ENCODE measurements around the gene ARSG.
"Not testable (repeated sequence)": the region's sequence is repeated elsewhere in the genome, so short reads cannot be mapped to it uniquely, and the experiment has no call there.

The ARSG gene

DNA sequence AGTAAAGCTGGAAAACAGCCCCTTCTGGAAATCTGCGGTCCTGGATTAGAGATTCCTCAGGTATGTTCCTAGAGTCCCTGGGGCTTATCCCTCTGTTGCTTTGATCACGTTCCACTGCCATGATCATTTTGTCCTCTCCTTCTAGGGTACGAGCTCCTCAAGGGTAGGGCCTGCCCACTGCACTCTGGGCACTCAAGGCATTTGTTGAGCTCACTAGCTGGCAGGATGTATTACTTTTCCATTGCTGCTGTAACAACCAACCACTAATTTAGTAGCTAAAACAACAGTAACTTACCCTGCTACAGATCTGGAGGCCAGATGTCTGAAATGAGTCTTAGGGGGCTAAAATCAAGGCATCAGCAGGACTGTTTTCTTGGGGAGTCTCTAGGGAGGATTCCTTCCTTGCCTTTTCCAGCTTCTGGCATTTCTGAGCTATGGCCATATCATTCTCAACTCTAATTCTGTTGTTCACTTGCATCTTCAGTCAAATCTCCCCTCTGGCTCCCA is 65.7 kb downstream of the ARSG start:
- DNase-seq (ENCODE audit: low read depth), result no peak
- no peak for TF ChIP-seq CTCF (IDR thresholded peaks at IDR 0.05; ENCODE audit: low read depth, low read length, missing control alignments)
- H3K4me3 ChIP-seq (ENCODE audit: low read depth, low read length), result peak overlapping the region; percentile 8

DNA sequence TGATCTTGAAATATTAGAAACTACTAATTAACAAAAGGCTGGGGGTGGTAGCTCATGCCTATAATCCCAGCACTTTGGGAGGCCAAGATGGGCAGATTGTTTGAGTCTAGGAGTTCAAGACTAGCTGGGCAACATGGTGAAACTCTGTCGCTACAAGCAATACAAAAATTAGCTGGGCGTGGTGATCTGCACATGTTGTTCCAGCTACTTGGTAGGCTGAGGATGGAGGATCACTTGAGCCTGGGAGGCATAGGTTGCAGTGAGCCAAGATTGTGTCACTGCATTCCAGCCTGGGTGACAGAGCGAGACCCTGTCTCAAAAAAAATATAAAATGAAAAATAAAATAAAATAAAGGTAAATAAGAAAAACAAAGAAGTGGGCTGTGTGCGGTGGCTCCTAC is 66.6 kb downstream of the ARSG start:
- DNase-seq (ENCODE audit: low read depth), result no peak
- H3K4me3 ChIP-seq (ENCODE audit: low read depth, low read length), result no peak overlapping the region
- TF ChIP-seq CTCF (IDR thresholded peaks at IDR 0.05; ENCODE audit: low read depth, low read length, missing control alignments), result no peak

GRCh38 chr17:68359791-68360535 is 68.7 kb downstream of the ARSG start:
- TF ChIP-seq CTCF (IDR thresholded peaks at IDR 0.05; ENCODE audit: low read depth, low read length, missing control alignments), result no peak
- no peak for DNase-seq (ENCODE audit: low read depth)
- no peak overlapping the region for H3K4me3 ChIP-seq (ENCODE audit: low read depth, low read length)

DNA sequence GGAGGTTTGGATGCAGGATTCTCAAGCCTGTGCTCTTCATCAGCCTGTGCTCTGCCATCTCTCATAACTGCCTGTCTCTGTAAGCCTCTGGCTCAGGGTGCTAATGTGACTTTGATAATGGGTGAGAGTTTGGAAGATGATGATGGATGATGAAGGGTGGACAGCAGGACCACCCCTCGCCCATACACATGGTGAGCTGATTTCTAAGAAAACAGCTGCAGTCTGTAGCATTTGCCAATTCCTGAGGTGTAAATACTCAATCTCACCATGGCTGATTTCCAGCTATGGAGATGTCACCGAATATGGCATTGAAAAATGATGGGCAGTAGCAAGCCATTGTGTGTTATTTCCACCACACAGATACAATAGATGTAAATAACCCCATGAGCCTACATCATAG is 74.2 kb downstream of the ARSG start:
- DNase-seq (ENCODE audit: low read depth), result no peak
- no peak overlapping the region for H3K4me3 ChIP-seq (ENCODE audit: low read depth, low read length)
- no peak for TF ChIP-seq CTCF (IDR thresholded peaks at IDR 0.05; ENCODE audit: low read depth, low read length, missing control alignments)

DNA sequence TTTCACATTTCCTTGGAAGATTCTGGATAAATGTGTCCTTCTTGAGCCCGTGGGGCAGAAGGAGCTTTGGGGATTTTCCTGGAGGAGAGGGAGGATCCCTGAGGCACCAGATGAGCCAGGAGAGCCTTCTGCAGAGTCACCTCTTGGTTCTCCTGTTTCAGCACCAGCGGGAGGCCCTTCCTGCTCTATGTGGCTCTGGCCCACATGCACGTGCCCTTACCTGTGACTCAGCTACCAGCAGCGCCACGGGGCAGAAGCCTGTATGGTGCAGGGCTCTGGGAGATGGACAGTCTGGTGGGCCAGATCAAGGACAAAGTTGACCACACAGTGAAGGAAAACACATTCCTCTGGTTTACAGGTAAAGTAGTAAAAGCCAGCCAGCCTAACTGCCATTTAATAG is 77.1 kb downstream of the ARSG start:
- TF ChIP-seq CTCF (IDR thresholded peaks at IDR 0.05; ENCODE audit: low read depth, low read length, missing control alignments), result no peak
- no peak overlapping the region for H3K4me3 ChIP-seq (ENCODE audit: low read depth, low read length)
- DNase-seq (ENCODE audit: low read depth), result no peak

DNA sequence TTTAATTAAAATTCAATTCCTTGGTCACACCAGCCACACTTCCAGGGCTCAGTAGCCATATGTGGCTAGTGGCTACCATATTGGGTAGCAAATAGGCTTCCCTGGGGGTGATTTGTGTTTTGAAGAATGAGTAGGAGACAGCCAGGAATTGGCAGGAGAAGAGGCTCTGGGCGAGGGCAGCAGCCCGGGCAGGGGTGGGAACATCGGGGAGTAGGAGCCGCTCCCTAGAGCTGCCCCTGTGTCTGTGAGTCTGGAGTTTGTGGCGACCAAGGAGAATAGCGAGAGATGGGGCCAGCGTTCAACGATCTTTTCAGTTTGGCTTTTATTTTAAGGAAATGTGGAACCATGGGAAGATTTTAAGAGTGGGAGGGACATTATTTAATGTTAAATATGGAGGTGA is 84.3 kb downstream of the ARSG start:
- no peak for DNase-seq (ENCODE audit: low read depth)
- H3K4me3 ChIP-seq (ENCODE audit: low read depth, low read length), result no peak overlapping the region
- TF ChIP-seq CTCF (IDR thresholded peaks at IDR 0.05; ENCODE audit: low read depth, low read length, missing control alignments), result no peak

DNA sequence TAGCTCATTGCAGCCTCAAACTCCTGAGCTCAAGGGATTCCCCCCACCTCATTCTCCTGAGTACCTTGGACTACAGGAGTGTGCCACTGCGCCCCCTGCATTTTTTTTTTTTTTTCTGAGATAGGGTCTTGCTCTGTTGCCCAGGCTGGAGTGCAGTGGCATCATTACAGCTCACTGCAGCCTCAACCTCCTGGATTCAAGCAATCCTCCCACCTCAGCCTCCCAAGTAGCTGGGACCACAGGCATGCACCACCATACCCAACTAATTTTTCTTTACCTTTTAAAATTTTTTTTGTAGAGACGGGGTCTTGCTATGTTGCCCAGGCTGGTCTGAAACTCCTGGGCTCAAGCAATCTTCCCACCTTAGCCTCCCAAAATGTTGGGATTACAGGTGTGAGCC is 84.9 kb downstream of the ARSG start:
- H3K4me3 ChIP-seq (ENCODE audit: low read depth, low read length); DNase-seq (ENCODE audit: low read depth): not testable (repeated sequence)

Data from GM12864 (cell line).